ENCODE measurements around the gene PPM1E.

- TF ChIP-seq CTCF (IDR thresholded peaks at IDR 0.05) (no peak), EZH2 (IDR thresholded peaks at IDR 0.05; ENCODE audit: borderline replicate concordance, insufficient read depth, low read depth, low read length, poor library complexity, severe bottlenecking) (no peak)
Observed at GRCh38 chr17:58936295-58936694, 180.6 kb downstream of the PPM1E start.

Data from B cell (primary cell).